C4-2B (cell line): ENCODE results near the gene EDN3.

ENCODE experiments used
- H3K27ac ChIP-seq: fragments of 450-650 bp; 2 replicates; pipeline ENCODE4 v1.5.1; 2017
- ZFX ChIP-seq: fragments of 450-650 bp; IDR thresholded peaks from 2 replicates; pipeline ENCODE4 v1.6.1; 2017
- TF ChIP-seq, protein P1 (sequence below): fragments of 450-650 bp; conservative IDR thresholded peaks from 2 replicates; pipeline ENCODE4 v1.5.1; 2017; ENCODE audit warnings: mild to moderate bottlenecking

The EDN3 gene

DNA sequence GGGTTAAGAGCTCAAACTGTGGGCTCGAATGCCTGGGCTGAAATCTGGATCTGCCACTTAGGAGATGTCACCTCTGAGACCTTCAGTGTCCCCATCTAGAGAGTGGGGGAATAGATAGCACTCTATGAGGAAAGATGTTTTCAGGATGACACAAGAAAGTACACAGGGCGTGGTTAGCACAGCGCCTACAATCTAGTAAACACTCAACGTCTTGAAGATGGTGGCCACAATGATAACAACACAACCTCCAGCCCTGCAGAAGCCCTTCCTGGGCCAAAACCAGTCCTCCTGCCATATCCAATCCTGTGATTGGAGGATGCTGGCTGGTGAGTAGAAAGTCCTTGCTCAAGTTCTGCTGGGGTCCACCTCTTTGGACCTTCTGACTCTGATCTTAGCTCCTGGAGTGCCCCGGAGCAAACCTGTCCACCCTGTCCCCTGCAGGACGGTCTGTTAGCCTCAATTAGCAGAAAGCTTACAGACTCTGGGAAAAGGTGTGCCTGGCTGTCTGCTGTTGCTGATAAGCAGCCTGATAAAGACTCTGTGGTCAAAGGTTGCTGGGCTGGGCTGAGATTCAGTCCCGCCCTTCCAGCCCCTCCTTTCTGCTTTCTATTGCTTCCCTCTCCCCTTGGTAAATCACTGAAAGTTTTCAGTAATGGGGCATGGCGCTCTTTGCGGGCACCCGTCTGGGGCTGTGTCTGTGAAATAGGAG lies 8.2 kb downstream of the EDN3 start:
- TF ChIP-seq, protein P1, sequence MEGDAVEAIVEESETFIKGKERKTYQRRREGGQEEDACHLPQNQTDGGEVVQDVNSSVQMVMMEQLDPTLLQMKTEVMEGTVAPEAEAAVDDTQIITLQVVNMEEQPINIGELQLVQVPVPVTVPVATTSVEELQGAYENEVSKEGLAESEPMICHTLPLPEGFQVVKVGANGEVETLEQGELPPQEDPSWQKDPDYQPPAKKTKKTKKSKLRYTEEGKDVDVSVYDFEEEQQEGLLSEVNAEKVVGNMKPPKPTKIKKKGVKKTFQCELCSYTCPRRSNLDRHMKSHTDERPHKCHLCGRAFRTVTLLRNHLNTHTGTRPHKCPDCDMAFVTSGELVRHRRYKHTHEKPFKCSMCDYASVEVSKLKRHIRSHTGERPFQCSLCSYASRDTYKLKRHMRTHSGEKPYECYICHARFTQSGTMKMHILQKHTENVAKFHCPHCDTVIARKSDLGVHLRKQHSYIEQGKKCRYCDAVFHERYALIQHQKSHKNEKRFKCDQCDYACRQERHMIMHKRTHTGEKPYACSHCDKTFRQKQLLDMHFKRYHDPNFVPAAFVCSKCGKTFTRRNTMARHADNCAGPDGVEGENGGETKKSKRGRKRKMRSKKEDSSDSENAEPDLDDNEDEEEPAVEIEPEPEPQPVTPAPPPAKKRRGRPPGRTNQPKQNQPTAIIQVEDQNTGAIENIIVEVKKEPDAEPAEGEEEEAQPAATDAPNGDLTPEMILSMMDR, result no peak
- TF ChIP-seq ZFX, result no peak

DNA sequence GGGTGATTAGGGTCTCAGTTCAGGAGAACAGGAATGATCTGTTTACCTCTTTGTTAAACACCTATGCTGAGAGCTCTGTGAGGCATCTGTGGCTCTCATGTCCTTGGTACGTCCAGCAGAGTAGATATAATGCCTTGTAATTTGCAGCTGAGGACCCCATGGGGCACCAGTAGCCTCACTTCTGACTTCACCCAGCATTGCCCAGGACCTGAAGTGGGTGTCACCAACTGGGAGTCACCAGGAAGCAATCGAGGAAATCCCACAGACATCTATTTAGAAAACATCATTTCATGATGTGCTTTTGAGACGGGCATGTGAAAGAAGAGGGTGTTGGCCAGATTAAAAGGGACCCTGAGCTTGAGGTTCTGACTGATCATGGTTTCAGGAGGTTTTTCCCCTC lies 8.8 kb downstream of the EDN3 start:
- H3K27ac ChIP-seq, result no peak overlapping the region
- no peak for TF ChIP-seq ZFX
- TF ChIP-seq, protein P1, result no peak

More for the DNA sequence above, 8.2 kb downstream of the EDN3 start:
- no peak overlapping the region for H3K27ac ChIP-seq

DNA sequence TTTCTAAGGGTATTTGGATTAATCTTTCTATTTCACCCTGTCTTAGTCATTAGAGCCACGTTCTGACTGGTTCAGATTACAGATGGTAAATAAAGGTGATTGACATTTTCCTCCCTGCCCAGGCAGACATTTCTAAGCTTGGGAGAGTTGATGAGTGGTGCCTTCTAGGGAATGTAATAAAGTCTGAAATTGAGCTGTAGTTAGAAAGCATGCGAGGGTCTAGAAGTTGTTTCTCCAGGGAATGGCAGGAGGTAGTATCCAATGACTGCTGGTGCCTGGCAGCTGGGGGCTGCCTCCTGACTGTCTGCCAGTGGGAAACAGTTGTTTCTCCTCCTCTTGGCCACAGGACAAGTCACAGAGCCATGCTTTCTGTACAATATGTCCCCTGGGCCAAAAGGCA lies 14.6 kb downstream of the EDN3 start:
- no peak overlapping the region for H3K27ac ChIP-seq
- no peak for TF ChIP-seq ZFX

DNA sequence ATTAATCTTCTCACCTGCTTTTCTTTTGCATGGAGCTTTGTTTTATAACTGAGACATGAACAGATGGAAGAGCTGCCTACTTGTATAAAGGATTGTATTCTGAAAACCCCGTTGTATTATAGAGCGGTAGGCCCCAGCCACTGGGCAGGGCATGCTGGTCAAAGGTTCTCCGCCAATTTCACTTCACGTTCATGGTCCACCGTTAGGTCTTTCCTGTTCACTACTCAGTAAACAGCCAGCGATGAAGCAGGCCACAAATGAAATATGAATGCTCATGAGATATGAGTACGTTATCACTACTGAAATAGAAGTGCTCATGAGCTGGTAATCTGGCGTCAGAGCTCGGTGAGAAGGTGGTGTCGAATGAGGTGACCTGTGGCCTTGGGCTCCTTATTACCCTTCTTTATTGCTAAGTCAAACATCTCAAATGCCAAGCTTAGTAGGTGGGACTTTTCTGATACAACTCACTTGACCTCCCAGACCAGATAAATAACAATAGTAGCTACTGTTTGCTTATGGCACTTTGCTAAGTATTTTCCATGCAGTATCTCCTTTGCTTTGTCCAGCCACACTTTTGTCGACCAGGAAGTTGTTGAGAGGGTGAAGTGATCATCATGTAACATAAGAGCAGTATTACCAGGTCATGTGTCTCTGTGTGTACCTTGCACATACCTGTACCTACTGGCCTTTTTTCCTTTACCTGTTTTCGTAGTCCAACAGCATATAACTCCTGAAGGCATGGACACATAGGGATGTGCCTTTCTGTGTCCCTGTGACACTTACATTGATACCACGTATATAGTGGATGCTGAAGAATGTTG lies 16.7 kb downstream of the EDN3 start:
- TF ChIP-seq, protein P1, result no peak
- TF ChIP-seq ZFX, result no peak

DNA sequence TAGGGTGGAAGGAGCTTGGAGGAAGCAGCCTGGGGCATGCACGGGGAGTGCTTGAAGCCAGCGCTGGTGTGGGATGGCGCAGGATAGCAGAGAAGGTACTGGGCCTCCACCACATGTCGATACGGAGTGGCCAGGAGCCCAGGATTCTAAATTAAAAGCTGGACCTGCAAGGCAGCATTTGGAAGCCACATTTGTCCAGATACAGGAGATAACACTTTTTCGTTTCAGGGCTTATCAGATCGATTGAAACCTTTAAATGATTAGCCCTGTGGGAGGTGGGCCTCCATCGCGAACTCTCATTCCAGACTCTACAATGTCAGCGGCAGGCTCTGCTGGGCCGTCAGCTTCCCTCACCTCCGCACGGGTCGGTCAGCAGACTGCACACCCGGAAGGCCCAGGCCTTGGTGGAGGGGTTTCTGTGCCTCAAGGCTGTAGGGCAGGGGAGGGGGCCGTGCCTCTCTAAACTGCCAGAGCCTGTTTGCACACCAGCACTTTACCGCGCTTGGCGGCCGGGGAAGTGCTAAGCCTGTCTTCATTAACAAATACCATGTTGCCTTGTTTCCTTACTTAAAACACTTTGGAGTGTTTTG lies 17.9 kb downstream of the EDN3 start:
- no peak overlapping the region for H3K27ac ChIP-seq
- no peak for TF ChIP-seq ZFX
- TF ChIP-seq, protein P1, result no peak

More for the DNA sequence above, 16.7 kb downstream of the EDN3 start:
- no peak overlapping the region for H3K27ac ChIP-seq

DNA sequence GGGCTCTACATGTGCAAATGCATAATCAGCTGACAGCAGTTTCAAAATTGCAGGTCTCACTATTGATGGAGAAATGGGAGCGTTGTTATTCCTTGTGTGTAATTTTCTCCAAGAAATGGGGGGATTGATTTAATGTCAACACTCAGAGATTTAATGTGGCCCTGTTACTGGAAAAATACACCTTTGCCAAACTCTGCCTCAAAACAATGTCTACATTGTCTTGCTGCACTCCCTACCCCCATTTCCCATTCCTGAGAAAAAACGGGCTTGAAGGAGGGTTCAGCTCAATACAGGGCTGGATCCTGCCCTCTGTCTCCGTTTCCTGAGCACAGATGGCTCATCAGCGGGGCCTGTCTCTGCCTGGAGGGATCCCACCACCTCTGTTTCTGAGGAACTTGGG lies 18.4 kb downstream of the EDN3 start:
- no peak for TF ChIP-seq ZFX
- TF ChIP-seq, protein P1, result no peak
- no peak overlapping the region for H3K27ac ChIP-seq

DNA sequence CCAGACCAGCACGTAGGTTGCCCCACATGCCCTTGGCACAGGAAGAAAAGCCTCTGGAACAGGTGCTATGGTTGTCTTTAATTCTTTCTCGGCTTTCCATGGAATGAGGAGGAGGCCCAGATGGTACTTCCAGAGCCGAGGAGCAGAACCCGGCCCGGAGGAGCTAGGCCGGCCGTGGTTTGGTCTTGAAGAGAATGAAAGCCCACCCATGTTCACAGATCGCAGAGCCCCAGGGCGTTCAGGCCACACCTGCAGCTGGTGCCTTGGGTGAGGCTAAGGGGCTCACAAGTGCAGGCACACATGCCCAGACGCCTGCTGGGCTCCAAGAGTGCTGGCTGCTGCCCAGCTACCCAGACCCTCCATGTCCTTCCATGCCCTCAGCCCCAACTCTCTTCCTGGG lies 20.0 kb downstream of the EDN3 start:
- TF ChIP-seq, protein P1, result no peak
- no peak for TF ChIP-seq ZFX
- H3K27ac ChIP-seq, result no peak overlapping the region
